Activated T-helper 2 cell treated with anti-CD3 and anti-CD28 coated beads, Interferon-gamma antibody, Interleukin-2, Interleukin-4, amounts not matched to agents 10 μg/mL and 5 μg/mL and 100 μg/mL, durations not matched to agents 14 hours and 24 hours and 36 hours (primary cell): ENCODE measurements around the gene DBP. TPM values are rescaled to one million over a fixed set of nuclear protein-coding genes. Genes with fewer than 3 reads are reported as not detected.
"Not testable (repeated sequence)": the region's sequence is repeated elsewhere in the genome, so short reads cannot be mapped to it uniquely, and the experiment has no call there.

Experiments used
- DNase-seq: peaks from one replicate; pipeline ENCODE4 v3.0.0; 2021; ENCODE audit warnings: low spot score
- H3K27ac Mint-ChIP-seq: one replicate; pipeline ENCODE4 v1.8.0; 2021; ENCODE audit warnings: mixed read lengths
- H3K27me3 Mint-ChIP-seq: one replicate; pipeline ENCODE4 v1.8.0; 2021; ENCODE audit warnings: low read depth, mixed read lengths
- H3K36me3 Mint-ChIP-seq: one replicate; pipeline ENCODE4 v1.8.0; 2021; ENCODE audit warnings: low read depth, mixed read lengths
- H3K4me1 Mint-ChIP-seq: one replicate; pipeline ENCODE4 v1.8.0; 2021; ENCODE audit warnings: low read depth, mixed read lengths
- H3K4me3 Mint-ChIP-seq: one replicate; pipeline ENCODE4 v1.8.0; 2021; ENCODE audit warnings: low read depth, mild to moderate bottlenecking, moderate library complexity, mixed read lengths
- H3K9me3 Mint-ChIP-seq: one replicate; pipeline ENCODE4 v1.8.0; 2021; ENCODE audit warnings: mixed read lengths
- intact Hi-C: fragments of 100-400 bp; cut with micrococcal nuclease; formaldehyde crosslinking; loops from one replicate; pipeline ENCODE4 v1.15.1; 2023
- total RNA-seq: library from RNA; stranded (reverse); gene quantifications from 2 replicates; pipeline ENCODE4 v1.2.3, GENCODE V29; 2022

The DBP gene
- total RNA-seq, 1 donor from 2014 or later = 7.3 TPM

DNA sequence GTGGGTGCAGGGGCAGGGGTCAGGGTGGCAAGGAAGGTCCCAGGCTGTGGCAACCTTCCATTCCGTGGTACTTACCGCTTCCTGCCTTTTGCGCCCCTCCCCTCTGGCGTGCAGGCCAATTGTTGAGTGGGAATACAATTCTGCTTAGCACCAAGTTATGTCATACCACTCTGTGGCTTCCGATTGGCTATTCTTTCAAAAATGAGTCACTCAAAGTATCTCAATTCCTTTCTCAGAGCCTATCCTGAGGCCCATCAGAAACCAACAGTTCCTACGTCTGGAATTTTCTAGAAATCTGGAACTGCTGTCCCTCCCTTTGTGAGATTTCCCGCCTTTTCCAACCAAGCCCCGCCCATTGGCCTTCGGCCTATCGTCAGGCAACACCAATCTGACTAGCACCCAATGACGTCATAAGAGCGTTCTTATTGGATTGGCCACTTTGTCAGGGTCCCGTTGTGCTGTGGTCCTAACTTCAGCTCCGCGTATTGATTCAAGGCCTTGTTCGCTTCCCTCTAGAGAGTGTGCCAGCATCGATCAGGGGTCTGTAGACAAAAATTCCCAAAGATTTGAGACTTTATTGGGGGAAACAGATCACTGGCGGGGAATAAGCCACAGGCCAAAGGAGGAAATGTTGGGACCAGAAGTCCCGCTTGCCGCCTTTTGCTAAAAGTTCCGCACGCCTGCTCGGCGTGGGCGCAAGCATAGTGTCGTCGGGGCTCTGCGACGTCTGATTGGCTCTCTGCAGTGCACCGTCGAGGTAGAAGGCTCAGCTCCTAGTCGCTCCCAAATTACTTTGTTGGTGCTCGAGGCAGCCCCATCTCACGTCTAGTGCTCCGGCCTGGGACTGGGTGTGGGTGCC is 23.9 kb upstream of the DBP start:
- H3K9me3 Mint-ChIP-seq = no peaks in the 10 kb centered on the region
- DNase-seq = peak; percentile 80
- H3K27me3 Mint-ChIP-seq = peaks cover 3% of the 10 kb centered on the region
- peak overlapping the region; percentile 91 for H3K27ac Mint-ChIP-seq
- peaks cover 6% of the 10 kb centered on the region for H3K4me1 Mint-ChIP-seq
- H3K4me3 Mint-ChIP-seq = peak overlapping the region; percentile 40
- no peaks in the 10 kb centered on the region for H3K36me3 Mint-ChIP-seq
- intact Hi-C loops = loop anchor here (2.0 to 5.0 kb wide), 3 partner anchors 14 to 86 kb away; partner anchors contain the start of genes CA11 and IZUMO1

DNA sequence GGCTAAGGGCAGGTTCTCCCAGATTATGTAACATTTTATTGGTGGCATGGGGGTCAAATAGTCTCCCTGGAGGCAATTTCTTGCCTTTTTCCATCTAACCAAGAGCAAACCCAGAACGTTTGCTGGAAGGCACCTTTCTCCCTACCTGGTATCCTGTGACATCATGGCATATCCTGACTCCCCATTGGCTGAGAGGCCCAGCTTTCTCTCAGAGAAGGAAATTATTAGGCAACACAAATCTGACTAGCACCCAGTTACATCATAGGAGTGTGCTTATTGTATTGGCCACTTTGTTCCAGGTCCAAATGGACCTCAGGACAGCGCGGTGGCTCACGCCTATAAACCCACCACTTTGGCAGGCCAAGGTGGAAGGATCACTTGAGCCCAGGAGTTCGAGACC is 22.6 kb upstream of the DBP start:
- peaks cover 3% of the 10 kb centered on the region for H3K27me3 Mint-ChIP-seq
- intact Hi-C loops = loop anchor here (2.0 to 5.0 kb wide), 3 partner anchors 13 to 88 kb away; partner anchors contain the start of genes CA11 and IZUMO1
- no peak overlapping the region for H3K4me3 Mint-ChIP-seq
- H3K9me3 Mint-ChIP-seq = no peaks in the 10 kb centered on the region
- H3K4me1 Mint-ChIP-seq = peaks cover 6% of the 10 kb centered on the region
- no peaks in the 10 kb centered on the region for H3K36me3 Mint-ChIP-seq
- no peak for DNase-seq
- H3K27ac Mint-ChIP-seq = no peak overlapping the region

DNA sequence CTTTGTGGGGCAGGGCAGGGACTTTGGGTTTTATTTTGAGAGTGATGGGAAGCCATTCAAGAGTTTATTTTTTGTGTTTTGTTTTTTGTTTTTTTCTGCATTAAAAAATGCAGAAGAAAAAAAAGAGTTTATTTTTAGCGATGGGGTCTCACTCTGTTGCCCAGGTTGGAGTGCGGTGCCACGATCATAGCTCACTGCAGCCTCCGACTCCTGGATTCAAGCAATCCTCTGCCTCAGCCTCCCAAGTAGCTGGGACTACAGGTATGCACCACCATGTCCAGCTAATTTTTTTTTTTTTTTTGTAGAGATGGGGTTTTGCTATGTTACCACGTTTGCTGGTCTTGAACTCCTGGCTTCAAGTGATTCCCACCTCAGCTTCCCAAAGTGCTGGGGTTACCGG is 21.3 kb upstream of the DBP start:
- intact Hi-C loops = no loop called here
- Mint-ChIP-seq H3K9me3 (no peaks in the 10 kb centered on the region), H3K4me1 (peaks cover 6% of the 10 kb centered on the region), H3K36me3 (no peaks in the 10 kb centered on the region), H3K27me3 (peaks cover 3% of the 10 kb centered on the region), H3K4me3 (no peak overlapping the region), H3K27ac (no peak overlapping the region)
- no peak for DNase-seq

DNA sequence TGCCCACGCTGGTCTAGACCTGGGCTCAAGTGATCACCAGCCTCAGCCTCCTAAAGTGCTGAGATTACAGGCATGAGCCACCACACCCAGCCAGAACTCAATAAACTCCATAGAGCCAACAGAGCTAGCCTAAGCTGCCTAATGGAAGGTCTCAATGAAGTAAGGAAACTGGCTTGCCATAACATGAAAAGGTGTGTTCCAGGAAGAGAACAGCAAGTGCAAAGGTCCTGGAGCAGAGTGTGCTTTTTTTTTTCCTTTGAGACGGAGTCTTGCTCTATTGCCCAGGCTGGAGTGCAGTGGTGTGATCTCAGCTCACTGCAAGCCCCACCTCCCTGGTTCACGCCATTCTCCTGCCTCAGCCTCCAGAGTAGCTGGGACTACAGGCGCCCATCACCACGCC is 20.6 kb upstream of the DBP start:
- intact Hi-C loops, H3K4me1 Mint-ChIP-seq, H3K27me3 Mint-ChIP-seq: not testable (repeated sequence)

DNA sequence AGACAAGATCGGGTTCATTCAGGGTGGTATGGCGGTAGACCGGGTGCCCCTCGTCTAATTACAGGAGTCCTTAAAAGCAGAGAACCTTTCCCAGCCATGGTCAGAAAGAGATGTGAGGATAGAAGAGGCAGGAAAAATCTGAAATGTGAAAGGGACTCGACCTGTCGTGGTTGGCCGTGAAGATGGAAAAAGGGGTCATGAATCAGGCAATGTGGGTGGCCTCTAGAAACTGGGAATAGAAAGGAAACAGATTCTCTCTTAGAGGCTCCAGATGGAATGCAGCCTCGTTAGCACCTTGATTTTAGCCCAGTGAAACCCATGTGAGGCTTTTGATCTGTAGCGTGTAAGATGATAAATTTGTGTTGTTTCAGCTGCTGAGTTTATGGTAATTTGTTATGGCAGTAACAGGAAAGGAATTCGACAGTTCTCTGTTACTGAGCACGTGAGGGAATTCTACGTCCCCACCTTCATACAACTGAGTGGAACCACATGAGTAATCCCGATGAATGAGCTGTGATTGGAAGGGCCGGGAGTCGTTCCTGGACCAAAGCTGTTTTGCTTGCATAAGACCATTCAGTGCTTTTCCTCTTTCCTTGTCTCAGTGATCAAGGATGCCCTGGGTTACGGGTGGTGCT is 19.8 kb upstream of the DBP start:
- Mint-ChIP-seq H3K27me3 (peaks cover 3% of the 10 kb centered on the region), H3K9me3 (no peaks in the 10 kb centered on the region), H3K36me3 (no peaks in the 10 kb centered on the region), H3K4me1 (peaks cover 9% of the 10 kb centered on the region), H3K4me3 (no peak overlapping the region), H3K27ac (no peak overlapping the region)
- intact Hi-C loops = no loop called here
- no peak for DNase-seq

More for the DNA sequence above, 20.6 kb upstream of the DBP start:
- H3K27ac Mint-ChIP-seq, H3K4me3 Mint-ChIP-seq, H3K36me3 Mint-ChIP-seq, H3K9me3 Mint-ChIP-seq, DNase-seq: not testable (repeated sequence)

DNA sequence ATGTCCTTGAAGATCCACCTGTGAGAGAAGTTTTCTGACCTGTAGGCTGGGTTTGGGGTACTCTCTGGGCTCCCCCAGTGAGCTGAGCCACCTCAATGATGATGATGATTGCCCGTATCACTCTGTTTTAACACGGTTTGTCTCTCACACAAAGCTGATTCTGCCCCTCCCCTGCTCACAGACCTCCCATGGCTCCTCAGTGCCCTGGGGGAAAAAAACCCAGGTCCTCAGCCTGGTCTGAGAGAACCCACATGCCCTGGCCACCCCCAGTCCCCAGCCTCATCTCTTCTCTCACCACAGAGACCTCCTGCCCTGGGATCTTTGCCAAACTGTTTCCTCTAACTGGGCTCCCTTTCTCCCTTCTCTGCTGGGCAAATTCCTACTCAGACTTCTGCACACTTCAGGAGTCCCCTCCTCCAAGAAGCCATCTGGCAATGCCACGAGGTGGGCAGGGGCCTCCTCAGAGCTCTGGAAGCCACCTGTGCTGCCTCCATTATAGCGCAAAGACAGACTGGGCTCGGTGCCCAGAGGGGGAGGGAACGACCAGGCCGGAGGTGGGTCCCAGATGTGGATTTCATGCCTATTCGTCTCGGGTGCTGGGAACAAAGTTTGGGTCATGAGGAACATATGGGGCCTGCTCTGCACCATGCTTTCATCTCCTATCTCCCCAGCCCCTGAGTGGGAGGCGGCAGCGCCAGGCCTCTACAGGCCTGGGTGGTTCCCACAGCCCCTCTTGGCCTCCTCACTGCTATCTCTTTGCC is 17.3 kb upstream of the DBP start:
- H3K4me1 Mint-ChIP-seq = peaks cover 9% of the 10 kb centered on the region
- H3K27ac Mint-ChIP-seq = no peak overlapping the region
- intact Hi-C loops = no loop called here
- H3K4me3 Mint-ChIP-seq = no peak overlapping the region
- no peaks in the 10 kb centered on the region for H3K9me3 Mint-ChIP-seq
- H3K36me3 Mint-ChIP-seq = no peaks in the 10 kb centered on the region
- peaks cover 3% of the 10 kb centered on the region for H3K27me3 Mint-ChIP-seq
- DNase-seq = no peak

DNA sequence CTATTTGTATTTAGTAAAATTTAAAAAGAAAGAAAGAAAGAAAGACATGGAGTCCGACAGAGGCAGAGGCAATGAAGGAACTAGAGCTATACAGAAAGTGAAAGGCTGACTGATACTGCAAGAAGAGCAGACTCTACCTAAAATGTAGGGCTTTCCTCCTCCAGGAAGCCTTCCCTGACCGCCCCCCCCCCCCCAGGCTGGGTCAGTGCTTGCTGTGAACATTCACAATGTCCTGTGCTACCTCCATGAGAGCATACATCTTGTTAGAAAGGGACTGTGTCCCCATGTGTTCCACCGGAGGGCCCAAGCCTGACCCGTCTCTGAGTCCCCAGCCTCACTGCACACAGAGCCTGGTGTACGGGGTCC is 14.5 kb upstream of the DBP start:
- no peak overlapping the region for H3K27ac Mint-ChIP-seq
- H3K9me3 Mint-ChIP-seq = no peaks in the 10 kb centered on the region
- DNase-seq = no peak
- intact Hi-C loops = no loop called here
- peaks cover 19% of the 10 kb centered on the region for H3K4me1 Mint-ChIP-seq
- H3K27me3 Mint-ChIP-seq = no peaks in the 10 kb centered on the region
- no peaks in the 10 kb centered on the region for H3K36me3 Mint-ChIP-seq
- H3K4me3 Mint-ChIP-seq = no peak overlapping the region

DNA sequence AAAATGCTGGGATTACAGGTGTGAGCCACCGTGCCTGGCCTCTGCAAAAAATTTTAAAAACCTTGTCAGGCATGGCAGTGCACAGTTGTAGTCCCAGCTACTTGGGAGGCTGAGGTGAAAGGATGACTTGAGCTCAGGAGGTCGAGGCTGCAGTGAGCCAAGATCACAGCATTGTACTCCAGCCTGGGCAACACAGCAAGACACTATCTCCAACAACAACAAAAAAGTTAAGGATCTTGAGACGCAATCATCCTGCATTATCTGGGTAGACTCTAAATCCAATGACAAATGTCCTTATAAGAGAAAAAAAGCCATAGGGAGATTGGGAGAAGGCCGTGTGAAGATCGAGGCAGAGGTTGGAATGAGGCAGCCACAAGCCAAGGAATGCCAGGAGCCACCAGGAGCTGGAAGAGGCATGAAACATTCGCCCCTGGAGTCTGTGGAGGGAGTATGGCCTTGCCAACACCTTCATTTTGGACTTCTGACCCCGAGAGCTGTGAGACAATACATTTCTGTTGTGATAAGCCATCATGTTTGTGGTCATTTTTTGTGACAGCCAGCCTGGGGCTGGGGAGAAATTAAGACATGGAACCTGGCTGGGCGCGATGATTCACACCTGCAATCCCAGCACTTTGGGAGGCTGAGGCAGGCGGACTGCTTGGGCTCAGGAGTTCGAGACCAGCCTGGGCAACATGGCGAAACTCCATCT is 13.9 kb upstream of the DBP start:
- H3K9me3 Mint-ChIP-seq = no peaks in the 10 kb centered on the region
- intact Hi-C loops = no loop called here
- H3K27ac Mint-ChIP-seq = no peak overlapping the region
- no peak for DNase-seq
- no peak overlapping the region for H3K4me3 Mint-ChIP-seq
- H3K4me1 Mint-ChIP-seq = peaks cover 20% of the 10 kb centered on the region
- no peaks in the 10 kb centered on the region for H3K36me3 Mint-ChIP-seq
- no peaks in the 10 kb centered on the region for H3K27me3 Mint-ChIP-seq

DNA sequence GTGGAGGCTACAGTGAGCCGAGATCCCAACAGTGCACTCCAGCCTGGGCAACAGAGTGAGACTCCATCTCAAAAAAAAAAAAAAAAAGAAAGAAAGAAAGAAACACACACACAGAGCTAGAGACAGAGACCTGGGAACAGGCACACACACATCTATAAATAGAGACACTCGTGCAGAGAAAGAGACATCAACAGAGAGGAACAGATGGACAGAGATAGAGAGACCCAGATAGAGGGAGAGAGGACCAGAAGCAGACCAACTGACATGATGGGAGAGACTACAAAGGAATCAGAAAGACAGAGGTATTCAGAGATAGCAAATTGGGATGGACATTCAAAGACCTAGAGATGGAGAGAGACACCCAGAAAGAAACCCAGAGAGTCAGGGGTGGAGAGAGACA is 11.0 kb upstream of the DBP start:
- no peak for DNase-seq
- no peak overlapping the region for H3K4me3 Mint-ChIP-seq
- H3K27me3 Mint-ChIP-seq = no peaks in the 10 kb centered on the region
- intact Hi-C loops = loop anchor here (5.0 kb wide), 2 partner anchors 74 to 139 kb away; no protein-coding TSS in a partner anchor
- H3K4me1 Mint-ChIP-seq = peaks cover 35% of the 10 kb centered on the region
- no peaks in the 10 kb centered on the region for H3K36me3 Mint-ChIP-seq
- H3K27ac Mint-ChIP-seq = peak overlapping the region; percentile 2
- no peaks in the 10 kb centered on the region for H3K9me3 Mint-ChIP-seq

DNA sequence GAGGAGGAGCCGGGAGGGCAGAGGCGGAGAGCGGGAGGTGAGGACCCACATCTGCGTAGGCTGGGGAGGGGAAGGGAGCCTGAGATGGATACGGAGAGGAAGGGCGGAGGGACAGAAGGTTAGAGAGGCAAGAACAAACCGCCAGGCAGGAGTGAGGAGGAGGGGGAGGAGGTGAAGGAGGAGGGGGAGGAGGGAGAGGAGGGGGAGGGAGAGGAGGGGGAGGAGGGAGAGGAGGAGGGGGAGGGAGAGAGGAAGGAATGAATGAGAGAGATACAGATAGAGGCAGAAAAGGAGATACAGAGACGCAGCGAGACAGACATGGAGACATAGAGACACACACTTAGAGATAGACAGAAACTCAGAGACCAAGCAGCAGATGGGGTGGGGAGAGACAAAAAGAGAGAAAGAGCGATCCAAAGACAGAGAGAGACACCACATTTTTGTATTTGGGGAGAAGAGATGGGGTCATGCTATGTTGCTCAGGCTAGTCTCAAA is 9.6 kb upstream of the DBP start:
- peaks cover 2% of the 10 kb centered on the region for H3K27me3 Mint-ChIP-seq
- intact Hi-C loops = loop anchor here (1.0 to 5.0 kb wide), 6 partner anchors 8 to 196 kb away; no protein-coding TSS in a partner anchor
- H3K36me3 Mint-ChIP-seq = no peaks in the 10 kb centered on the region
- no peaks in the 10 kb centered on the region for H3K9me3 Mint-ChIP-seq
- H3K27ac Mint-ChIP-seq = peak overlapping the region; percentile 36
- no peak for DNase-seq
- H3K4me3 Mint-ChIP-seq = peak overlapping the region; percentile 49
- H3K4me1 Mint-ChIP-seq = peaks cover 32% of the 10 kb centered on the region

DNA sequence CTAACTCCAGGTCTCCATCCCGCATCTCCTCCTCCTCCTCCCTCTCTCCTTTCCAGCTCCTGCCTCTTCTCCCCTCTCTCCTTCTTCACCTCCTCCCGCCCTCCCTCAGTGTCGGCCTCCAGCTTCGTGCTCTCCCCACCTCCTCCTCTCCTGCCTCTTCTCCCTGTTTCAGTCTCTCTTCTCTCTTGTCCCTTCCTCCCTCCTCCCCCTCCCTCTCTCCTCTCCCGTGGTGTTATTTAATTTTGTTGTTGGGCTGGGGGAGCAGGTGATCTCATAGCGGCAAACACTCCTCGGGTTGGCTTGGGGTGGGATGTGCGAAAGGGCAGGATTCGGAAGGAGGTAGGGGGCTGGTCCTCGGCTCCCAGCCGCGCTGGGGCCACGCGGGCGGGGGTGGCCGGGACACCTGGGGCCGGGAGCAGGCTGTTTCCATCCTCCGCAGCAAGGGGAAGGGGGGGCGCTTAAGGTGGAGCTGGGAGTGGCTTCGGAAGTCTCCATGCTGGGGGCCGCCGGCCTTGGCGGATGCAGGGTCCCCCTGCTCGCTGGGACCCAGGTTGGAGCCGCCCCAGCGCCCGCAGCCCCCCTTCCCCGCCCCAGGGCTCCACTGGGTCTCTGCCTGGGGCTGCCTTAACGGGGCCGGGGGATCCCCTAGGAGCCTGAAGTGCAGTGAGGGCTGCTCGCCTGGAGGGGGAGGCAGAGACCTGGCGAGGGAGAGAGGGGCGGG is 9.0 kb upstream of the DBP start, which contains the start of gene CA11:
TSS of gene CA11 (minus strand) at position 187 of the 721 bp plus-strand sequence. CDS start 555 bp downstream, outside the sequence.
- H3K36me3 Mint-ChIP-seq = no peaks in the 10 kb centered on the region
- H3K4me1 Mint-ChIP-seq = peaks cover 31% of the 10 kb centered on the region
- intact Hi-C loops = loop anchor here (1.0 to 5.0 kb wide), 6 partner anchors 8 to 197 kb away; no protein-coding TSS in a partner anchor
- peaks cover 4% of the 10 kb centered on the region for H3K27me3 Mint-ChIP-seq
- H3K27ac Mint-ChIP-seq = peak within 1 kb of the TSS; percentile 81
- H3K4me3 Mint-ChIP-seq = peak within 1 kb of the TSS; percentile 75
- peak; percentile 88 for DNase-seq
- H3K9me3 Mint-ChIP-seq = no peaks in the 10 kb centered on the region
